Endothelial cell of hepatic sinusoid (primary cell): ENCODE measurements around the gene RASSF4.

Source experiments
- in situ Hi-C: cut with HindIII; loops from 2 replicates; pipeline ENCODE4 v1.10.0; 2017; ENCODE audit warnings: low sequenced_read_pairs

RASSF4 gene

GRCh38 chr10:44961230-44961571 lies 1.6 kb downstream of the RASSF4 start:
- in situ Hi-C loops, result loop anchor here (5.0 kb wide), 1 partner anchor 36 kb away; no protein-coding TSS in a partner anchor

- in situ Hi-C loops, result loop anchor here (5.0 kb wide), 1 partner anchor 35 kb away; no protein-coding TSS in a partner anchor
Measured at GRCh38 chr10:44961931-44962750, 2.5 kb downstream of the RASSF4 start.

- in situ Hi-C loops, result loop anchor here (5.0 kb wide), 1 partner anchor 34 kb away; no protein-coding TSS in a partner anchor
Measured at GRCh38 chr10:44962870-44963738, 3.5 kb downstream of the RASSF4 start.

- in situ Hi-C loops, result loop anchor here (5.0 kb wide), 1 partner anchor 33 kb away; no protein-coding TSS in a partner anchor
Measured at GRCh38 chr10:44963772-44964633, 4.4 kb downstream of the RASSF4 start.

GRCh38 chr10:44965104-44965503 lies 5.5 kb downstream of the RASSF4 start:
- in situ Hi-C loops, result no loop called here

GRCh38 chr10:44965651-44966097 lies 6.1 kb downstream of the RASSF4 start:
- in situ Hi-C loops, result no loop called here

DNA sequence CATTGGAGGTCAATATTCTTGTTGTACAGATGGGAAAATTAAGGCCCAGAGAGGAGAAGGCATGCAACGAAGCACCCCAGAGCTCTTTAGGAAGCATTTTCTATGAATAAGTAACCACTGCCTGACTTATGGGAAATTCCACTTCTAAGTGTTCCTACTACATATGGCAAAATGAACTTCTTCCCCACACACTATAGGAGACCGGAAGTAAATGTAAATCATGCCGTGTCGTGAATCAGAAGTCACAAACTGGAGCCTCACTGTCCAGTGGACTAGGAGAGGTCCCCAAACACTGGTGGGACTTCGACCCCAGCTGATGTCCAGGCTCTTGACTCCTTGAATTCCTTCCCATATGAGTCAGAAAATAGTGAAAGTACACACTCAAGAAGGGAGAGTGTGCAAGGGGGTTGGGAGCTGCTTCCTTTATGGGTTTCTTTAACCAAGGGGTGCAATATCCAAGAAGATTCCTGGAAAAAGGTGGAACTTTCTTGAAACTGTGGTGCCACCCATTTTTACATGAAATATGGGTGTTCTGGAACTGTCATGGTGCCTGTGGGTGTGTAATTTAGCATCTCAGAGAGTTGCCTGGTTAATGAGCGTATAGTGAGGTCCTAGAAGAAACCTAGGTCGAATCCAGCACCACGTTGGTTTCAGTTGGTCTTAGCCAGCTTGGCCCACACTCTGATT lies 6.7 kb downstream of the RASSF4 start:
- in situ Hi-C loops, result no loop called here

- in situ Hi-C loops, result no loop called here
Measured at GRCh38 chr10:44966816-44967509, 7.4 kb downstream of the RASSF4 start.

GRCh38 chr10:44967616-44968015 lies 8.0 kb downstream of the RASSF4 start:
- in situ Hi-C loops, result no loop called here

DNA sequence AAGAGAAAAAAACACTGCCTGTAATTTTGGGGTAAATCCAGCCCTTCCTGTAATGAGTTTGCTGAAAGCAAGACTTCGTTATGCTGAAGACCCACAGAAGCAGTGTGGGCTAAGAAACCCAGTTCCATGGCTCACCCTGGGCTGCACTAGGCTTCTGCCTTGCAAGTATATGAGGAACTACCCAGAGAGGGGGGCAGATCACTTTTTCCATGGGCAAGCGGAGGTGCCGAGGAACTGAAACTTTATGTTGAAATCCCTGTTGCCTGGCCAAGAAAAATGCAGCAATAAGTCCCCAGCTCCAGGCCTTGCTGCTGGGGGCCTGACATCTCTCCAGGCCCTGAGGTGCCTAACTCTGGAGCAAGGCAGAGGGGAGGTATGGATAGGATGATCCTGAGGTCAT lies 8.5 kb downstream of the RASSF4 start:
- in situ Hi-C loops, result no loop called here

- in situ Hi-C loops, result no loop called here
Measured at GRCh38 chr10:44968500-44969400, 9.1 kb downstream of the RASSF4 start.

GRCh38 chr10:44969854-44970253 lies 10.3 kb downstream of the RASSF4 start:
- in situ Hi-C loops, result no loop called here

DNA sequence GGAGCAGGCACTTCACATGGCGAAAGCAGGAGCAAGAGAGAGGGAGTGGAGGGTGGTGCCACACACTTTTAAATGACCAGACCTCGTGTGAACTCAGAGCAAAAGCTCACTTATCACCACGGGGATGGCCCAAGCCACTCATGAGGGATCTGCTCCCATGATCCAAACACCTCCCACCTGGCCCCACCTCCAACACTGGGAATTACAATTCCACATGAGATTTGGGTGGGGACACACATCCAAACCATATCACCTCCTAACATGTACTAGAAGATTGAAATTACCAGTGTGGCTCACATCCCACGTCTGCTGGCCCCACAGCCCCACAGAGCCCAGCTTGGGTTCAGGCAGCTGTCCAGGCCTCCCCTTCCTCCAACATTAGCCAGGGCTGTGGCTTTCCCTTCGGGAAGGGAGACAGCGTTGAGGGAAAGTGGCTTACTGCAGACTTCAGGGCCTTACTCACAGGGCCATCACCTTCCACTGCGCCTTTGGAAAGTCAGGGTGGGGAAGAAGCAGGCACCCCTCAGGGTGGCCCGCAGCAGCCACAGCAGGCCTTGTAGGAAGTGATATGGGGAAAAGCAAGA lies 11.3 kb downstream of the RASSF4 start:
- in situ Hi-C loops, result no loop called here

DNA sequence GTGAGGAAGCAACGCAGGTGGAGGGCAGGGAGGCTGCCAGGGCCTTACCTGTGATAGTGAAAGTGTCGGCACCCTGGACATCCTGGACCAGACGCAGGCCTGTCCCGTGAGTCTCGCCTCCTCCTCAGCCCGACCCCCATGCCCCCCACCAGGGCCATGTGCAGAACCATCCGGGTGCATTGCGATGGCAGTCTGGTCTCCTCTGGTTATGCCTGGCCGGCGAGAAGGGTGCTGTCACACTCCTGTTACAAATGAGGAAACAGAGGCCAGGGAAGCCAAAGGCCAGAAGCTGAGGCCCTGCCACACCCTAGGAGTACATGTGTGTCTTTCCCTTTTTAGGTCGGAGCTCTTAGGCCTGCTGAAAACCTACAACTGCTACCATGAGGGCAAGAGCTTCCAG lies 11.8 kb downstream of the RASSF4 start:
- in situ Hi-C loops, result no loop called here

GRCh38 chr10:44971935-44972757 lies 12.5 kb downstream of the RASSF4 start:
- in situ Hi-C loops, result no loop called here

- in situ Hi-C loops, result no loop called here
Measured at GRCh38 chr10:44972874-44973306, 13.3 kb downstream of the RASSF4 start.
